GM12878 (cell line): ENCODE results near the gene MAGI1. TPM values are rescaled to one million over a fixed set of nuclear protein-coding genes. Genes with fewer than 3 reads are reported as not detected.

Experiments
- ATAC-seq: fragments of 200-7000 bp; cut with Tn5 transposase; 3 replicates; pipeline ENCODE4 v1.9.1; 2020; ENCODE audit warnings: mild to moderate bottlenecking, moderate library complexity
- BruUV-seq: library from RNA; stranded (reverse); fragments of 400-500 nt; replicated peaks from 2 replicates; lab custom pipeline; 2021; lab: Mats Ljungman, UMichigan
- CTCF ChIA-PET: fragments of 300-600 bp; sonication (Branson Sonifier 250); formaldehyde crosslinking; extraction: SDS; loops from one replicate; lab custom pipeline; 2021; ENCODE audit warnings: inconsistent platforms; lab: Yijun Ruan, JAX
- POLR2A ChIA-PET: fragments of 350-600 bp; formaldehyde crosslinking; extraction: SDS; loops from one replicate; lab custom pipeline; 2021; ENCODE audit warnings: inconsistent platforms; lab: Charles Lee
- RAD21 ChIA-PET: fragments of 300-600 bp; sonication (Branson Sonifier 250); formaldehyde crosslinking; loops from one replicate; lab custom pipeline; 2023; ENCODE audit warnings: antibody characterized with exemption; ENCODE audit not compliant: unreplicated experiment; lab: Charles Lee
- SMC1A ChIA-PET: fragments of 300-600 bp; sonication (Branson Sonifier 250); formaldehyde crosslinking; loops from one replicate; lab custom pipeline; 2023; ENCODE audit not compliant: unreplicated experiment, uncharacterized antibody; lab: Charles Lee
- DNase-seq: peaks from one replicate; pipeline ENCODE4 v3.0.0-alpha.2; 2011; ENCODE audit warnings: low read depth, low spot score
- FAIRE-seq: peaks from 3 replicates; lab custom pipeline; 2011; peaks lifted over from hg19 to GRCh38; lab: Jason Lieb, UNC
- H2AFZ ChIP-seq: 2 replicates; pipeline ENCODE4 v1.6.0; 2011; ENCODE audit warnings: low read depth, low read length, control low read depth; ENCODE audit not compliant: control insufficient read depth
- H3K27ac ChIP-seq: 2 replicates; pipeline ENCODE4 v1.5.1; 2011; ENCODE audit warnings: control low read depth; ENCODE audit not compliant: control insufficient read depth, insufficient read depth
- H3K27me3 ChIP-seq, 2 experiments: replicated peaks in 1 of 2; 2 replicates each; pipeline versions ENCODE4 v1.6.0 to v1.6.1; 2011; ENCODE audit warnings: low read length in 1 of 2; ENCODE audit not compliant: control insufficient read depth in 2 of 2, insufficient read depth in 2 of 2
- H3K36me3 ChIP-seq, 2 experiments: 2 replicates each; pipeline ENCODE4 v1.5.1; 2011; ENCODE audit warnings: low read length in 1 of 2; ENCODE audit not compliant: control insufficient read depth in 2 of 2, insufficient read depth in 2 of 2
- H3K4me1 ChIP-seq: 2 replicates; pipeline ENCODE4 v1.6.1; 2011; ENCODE audit warnings: mild to moderate bottlenecking, low read length, moderate library complexity, mixed read lengths; ENCODE audit not compliant: control insufficient read depth, insufficient read depth
- H3K4me2 ChIP-seq: 2 replicates; pipeline ENCODE4 v1.6.0; 2011; ENCODE audit warnings: control low read depth; ENCODE audit not compliant: control insufficient read depth, insufficient read depth
- H3K4me3 ChIP-seq: fragments of 200-600 bp; sonication (generic); 2 replicates; pipeline ENCODE4 v1.5.1; 2016
- H3K79me2 ChIP-seq: 2 replicates; pipeline ENCODE4 v1.6.0; 2011; ENCODE audit warnings: low read length; ENCODE audit not compliant: control insufficient read depth, insufficient read depth
- H3K9ac ChIP-seq: 2 replicates; pipeline ENCODE4 v1.8.0; 2011; ENCODE audit warnings: low read length, control low read depth, mixed read lengths; ENCODE audit not compliant: control insufficient read depth, insufficient read depth
- H3K9me3 ChIP-seq: replicated peaks from 3 replicates; pipeline ENCODE4 v1.5.1; 2011; ENCODE audit warnings: mild to moderate bottlenecking, low read length; ENCODE audit not compliant: control insufficient read depth, insufficient read depth
- H4K20me1 ChIP-seq: 2 replicates; pipeline ENCODE4 v1.6.0; 2011; ENCODE audit not compliant: control insufficient read depth, insufficient read depth
- CBX3 ChIP-seq: fragments of 200-600 bp; sonication (generic); IDR thresholded peaks from 2 replicates; pipeline ENCODE4 v1.6.1; 2016; ENCODE audit warnings: low read depth, borderline replicate concordance
- CHD1 ChIP-seq: IDR thresholded peaks from 2 replicates; pipeline ENCODE4 v1.6.1; 2012; ENCODE audit warnings: low read depth, low read length, improper control_type of control experiment
- CHD2 ChIP-seq: IDR thresholded peaks from 2 replicates; pipeline ENCODE4 v1.6.1; 2011; ENCODE audit warnings: low read depth, low read length, improper control_type of control experiment, borderline replicate concordance
- EGR1 ChIP-seq, 2 experiments: IDR thresholded peaks; 1 replicate in 1 of 2; 2 replicates in 1 of 2; pipeline ENCODE4 v1.6.1; 2011 to 2012; ENCODE audit warnings: low read depth in 2 of 2, low read length in 2 of 2, borderline replicate concordance in 1 of 2, mild to moderate bottlenecking in 1 of 2, moderate library complexity in 1 of 2
- ETV6 ChIP-seq, 2 experiments: fragments of 450-650 bp in 1 of 2; IDR thresholded peaks in 1 of 2; conservative IDR thresholded peaks in 1 of 2; 2 replicates each; pipeline ENCODE4 v1.6.1; 2014; ENCODE audit warnings: antibody characterized with exemption in 1 of 2, borderline replicate concordance in 1 of 2, low read depth in 1 of 2, mild to moderate bottlenecking in 1 of 2, moderate library complexity in 1 of 2
- KLF5 ChIP-seq: fragments of 450-650 bp; IDR thresholded peaks from 2 replicates; pipeline ENCODE4 v1.6.1; 2014; ENCODE audit warnings: mild to moderate bottlenecking; ENCODE audit not compliant: partially characterized antibody
- POLR2AphosphoS2 ChIP-seq: IDR thresholded peaks from 2 replicates; pipeline ENCODE4 v1.6.1; 2011; ENCODE audit warnings: low read depth, mild to moderate bottlenecking, low read length, improper control_type of control experiment, moderate library complexity
- SPI1 ChIP-seq: IDR thresholded peaks from 2 replicates; pipeline ENCODE4 v1.6.1; 2011; ENCODE audit warnings: low read depth, mild to moderate bottlenecking, low read length, moderate library complexity, borderline replicate concordance; ENCODE audit not compliant: insufficient read depth
- SREBF2 ChIP-seq: IDR thresholded peaks from 2 replicates; pipeline ENCODE4 v1.6.1; 2012; ENCODE audit warnings: mild to moderate bottlenecking, low read length
- WGBS: methylation state at CpG from one replicate; pipeline ENCODE4 v1.1.6; 2016; ENCODE audit warnings: low lambda C conversion rate; ENCODE audit not compliant: insufficient replicate concordance, insufficient coverage; ENCODE audit errors: missing lambda C conversion rate; 5-methylcytosine and 5-hydroxymethylcytosine counted together
- in situ Hi-C: fragments of 300-500 bp; cut with MboI; formaldehyde crosslinking; loops from 9 replicates; pipeline ENCODE4 v1.14.3; 2018; ENCODE audit warnings: mixed read lengths
- intact Hi-C: fragments of 100-400 bp; cut with micrococcal nuclease; formaldehyde crosslinking; loops from one replicate; pipeline ENCODE4 v1.14.2; 2022; ENCODE audit not compliant: unreplicated experiment
- polyA plus RNA-seq, 11 experiments: library from polyadenylated mRNA; depleted of rRNA in 4 of 11; unstranded in 6 of 11; stranded (reverse) in 5 of 11; fragments of >200 nt; fragmentation: Nextera tagmentation in 4 of 11; fragmentation: Illumina TruSeq in 1 of 11; extraction: Ambion mirVana in 4 of 11; extraction: Trizol in 1 of 11; gene quantifications; 1 replicate in 1 of 11; 2 replicates in 10 of 11; pipeline versions ENCODE4 v1.2.1 to v1.2.3, GENCODE V29; 2011 to 2016; ENCODE audit warnings: inconsistent platforms in 2 of 11, missing spikeins in 2 of 11, low read depth in 1 of 11
- total RNA-seq, 4 experiments: library from RNA; depleted of rRNA in 3 of 4; stranded (reverse); fragments of >200 nt in 3 of 4; fragmentation: Illumina TruSeq in 1 of 4; extraction: Trizol in 1 of 4; gene quantifications; 2 replicates each; pipeline versions ENCODE4 v1.2.1 to v1.2.3, GENCODE V29; 2013 to 2021
- TF ChIP-seq, protein P1 (sequence below): IDR thresholded peaks from 2 replicates; pipeline ENCODE4 v1.6.1; 2011; ENCODE audit warnings: low read depth, low read length, improper control_type of control experiment, borderline replicate concordance
- TF ChIP-seq, protein P2 (sequence below): fragments of 450-650 bp; IDR thresholded peaks from 2 replicates; pipeline ENCODE4 v1.6.1; 2017; ENCODE audit warnings: mild to moderate bottlenecking, moderate library complexity
- TF ChIP-seq, protein P3 (sequence below): IDR thresholded peaks from 2 replicates; pipeline ENCODE4 v1.6.1; 2011; ENCODE audit warnings: borderline replicate concordance, low read depth, mild to moderate bottlenecking, moderate library complexity, mixed read lengths, low read length; ENCODE audit not compliant: insufficient read depth; ENCODE audit errors: extremely low read length

Gene MAGI1
- total and polyA plus RNA-seq, 10 of the 15 experiments (the other 5 are each of a cell fraction or from before 2014, with no cell fraction given) = 0.02 to 3.3 (median 0.29) TPM; not detected in 1

DNA sequence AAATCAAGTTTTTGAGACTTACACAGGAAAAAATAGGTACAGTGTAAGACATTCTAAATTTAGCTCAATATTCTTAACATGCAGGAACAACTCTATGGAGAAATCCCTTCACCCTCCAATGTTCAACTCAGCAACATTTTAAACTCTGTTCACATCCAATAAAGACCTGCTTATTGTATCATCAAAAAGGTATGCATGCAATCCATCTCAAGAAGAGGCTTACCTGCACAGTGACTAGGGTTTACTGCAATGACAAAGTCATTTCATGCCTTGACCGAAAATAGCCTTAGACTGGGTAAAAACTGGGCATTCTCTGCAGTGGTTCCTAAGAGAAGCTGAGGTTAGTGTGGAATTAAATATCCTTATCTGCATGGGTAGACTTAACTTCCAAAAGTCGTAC, 80.5 kb downstream of the MAGI1 start (continued):
- no peak for TF ChIP-seq POLR2AphosphoS2

DNA sequence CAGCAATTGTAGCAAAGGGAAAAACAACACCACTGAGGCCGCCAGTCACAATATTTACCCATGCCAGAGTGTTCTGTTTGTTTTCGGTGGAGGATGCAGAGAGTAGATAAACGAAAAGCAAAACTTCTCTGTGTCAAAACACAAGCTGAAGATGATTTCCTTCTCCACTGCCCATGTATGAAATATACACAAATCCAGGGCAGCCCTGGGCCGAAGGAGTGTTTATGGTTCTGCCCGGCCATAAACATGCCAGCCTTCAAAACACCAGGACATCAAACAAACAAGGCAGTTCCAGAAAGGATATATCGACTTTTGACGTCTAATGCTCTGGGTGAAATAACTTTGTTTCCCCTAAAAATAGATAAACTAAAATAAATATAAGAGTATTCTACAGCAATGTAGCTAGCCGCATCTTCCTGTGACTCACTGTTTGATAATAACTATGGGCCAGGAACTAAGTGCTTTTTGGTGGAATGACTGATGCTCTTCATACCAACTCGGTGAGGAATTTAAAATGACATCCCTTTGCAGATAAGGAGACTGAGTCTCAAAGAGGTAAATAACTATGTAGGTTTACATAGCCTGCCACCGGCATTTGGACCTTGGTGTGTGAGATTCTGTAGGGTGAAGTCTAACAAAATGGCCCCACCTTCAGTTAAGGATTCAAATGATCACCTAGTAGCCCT, 82.8 kb downstream of the MAGI1 start:
- no peak overlapping the region for H3K27ac ChIP-seq
- H3K79me2 ChIP-seq = no peaks in the 10 kb centered on the region
- H3K4me2 ChIP-seq = no peak overlapping the region
- H3K9me3 ChIP-seq = no peaks in the 10 kb centered on the region
- H4K20me1 ChIP-seq = no peaks in the 10 kb centered on the region
- ChIA-PET POLR2A (no interaction called here), CTCF (interaction anchor here (0.5 to 1.2 kb wide), 2 partner anchors 19 to 21 kb away, joined by 3 read pairs; no protein-coding TSS in a partner anchor), SMC1A (interaction anchor here (0.6 kb wide), 1 partner anchor 106 kb away, joined by 3 read pairs; no protein-coding TSS in a partner anchor), RAD21 (no interaction called here)
- no peak overlapping the region for H3K9ac ChIP-seq
- no peaks in the 10 kb centered on the region for H3K27me3 ChIP-seq
- in situ Hi-C loops (no loop called here), intact Hi-C loops (no loop called here)
- BruUV-seq = no TSS peak
- no peaks in the 10 kb centered on the region for H3K4me1 ChIP-seq
- WGBS = 27% methylated on average over 10 of the region's 10 CpGs
- ATAC-seq (no peak), DNase-seq (no peak), FAIRE-seq (no peak)
- no peak overlapping the region for H3K4me3 ChIP-seq
- no peaks in the 10 kb centered on the region for H3K36me3 ChIP-seq
- H2AFZ ChIP-seq = no peak overlapping the region
- TF ChIP-seq CHD1 = no peak
- TF ChIP-seq, protein P1, sequence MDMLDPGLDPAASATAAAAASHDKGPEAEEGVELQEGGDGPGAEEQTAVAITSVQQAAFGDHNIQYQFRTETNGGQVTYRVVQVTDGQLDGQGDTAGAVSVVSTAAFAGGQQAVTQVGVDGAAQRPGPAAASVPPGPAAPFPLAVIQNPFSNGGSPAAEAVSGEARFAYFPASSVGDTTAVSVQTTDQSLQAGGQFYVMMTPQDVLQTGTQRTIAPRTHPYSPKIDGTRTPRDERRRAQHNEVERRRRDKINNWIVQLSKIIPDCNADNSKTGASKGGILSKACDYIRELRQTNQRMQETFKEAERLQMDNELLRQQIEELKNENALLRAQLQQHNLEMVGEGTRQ = no peak
- no peak for TF ChIP-seq CHD2
- no peak for TF ChIP-seq CBX3
- TF ChIP-seq, protein P2, sequence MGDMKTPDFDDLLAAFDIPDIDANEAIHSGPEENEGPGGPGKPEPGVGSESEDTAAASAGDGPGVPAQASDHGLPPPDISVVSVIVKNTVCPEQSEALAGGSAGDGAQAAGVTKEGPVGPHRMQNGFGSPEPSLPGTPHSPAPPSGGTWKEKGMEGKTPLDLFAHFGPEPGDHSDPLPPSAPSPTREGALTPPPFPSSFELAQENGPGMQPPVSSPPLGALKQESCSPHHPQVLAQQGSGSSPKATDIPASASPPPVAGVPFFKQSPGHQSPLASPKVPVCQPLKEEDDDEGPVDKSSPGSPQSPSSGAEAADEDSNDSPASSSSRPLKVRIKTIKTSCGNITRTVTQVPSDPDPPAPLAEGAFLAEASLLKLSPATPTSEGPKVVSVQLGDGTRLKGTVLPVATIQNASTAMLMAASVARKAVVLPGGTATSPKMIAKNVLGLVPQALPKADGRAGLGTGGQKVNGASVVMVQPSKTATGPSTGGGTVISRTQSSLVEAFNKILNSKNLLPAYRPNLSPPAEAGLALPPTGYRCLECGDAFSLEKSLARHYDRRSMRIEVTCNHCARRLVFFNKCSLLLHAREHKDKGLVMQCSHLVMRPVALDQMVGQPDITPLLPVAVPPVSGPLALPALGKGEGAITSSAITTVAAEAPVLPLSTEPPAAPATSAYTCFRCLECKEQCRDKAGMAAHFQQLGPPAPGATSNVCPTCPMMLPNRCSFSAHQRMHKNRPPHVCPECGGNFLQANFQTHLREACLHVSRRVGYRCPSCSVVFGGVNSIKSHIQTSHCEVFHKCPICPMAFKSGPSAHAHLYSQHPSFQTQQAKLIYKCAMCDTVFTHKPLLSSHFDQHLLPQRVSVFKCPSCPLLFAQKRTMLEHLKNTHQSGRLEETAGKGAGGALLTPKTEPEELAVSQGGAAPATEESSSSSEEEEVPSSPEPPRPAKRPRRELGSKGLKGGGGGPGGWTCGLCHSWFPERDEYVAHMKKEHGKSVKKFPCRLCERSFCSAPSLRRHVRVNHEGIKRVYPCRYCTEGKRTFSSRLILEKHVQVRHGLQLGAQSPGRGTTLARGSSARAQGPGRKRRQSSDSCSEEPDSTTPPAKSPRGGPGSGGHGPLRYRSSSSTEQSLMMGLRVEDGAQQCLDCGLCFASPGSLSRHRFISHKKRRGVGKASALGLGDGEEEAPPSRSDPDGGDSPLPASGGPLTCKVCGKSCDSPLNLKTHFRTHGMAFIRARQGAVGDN = no peak
- TF ChIP-seq SREBF2 = no peak
- TF ChIP-seq, protein P3, sequence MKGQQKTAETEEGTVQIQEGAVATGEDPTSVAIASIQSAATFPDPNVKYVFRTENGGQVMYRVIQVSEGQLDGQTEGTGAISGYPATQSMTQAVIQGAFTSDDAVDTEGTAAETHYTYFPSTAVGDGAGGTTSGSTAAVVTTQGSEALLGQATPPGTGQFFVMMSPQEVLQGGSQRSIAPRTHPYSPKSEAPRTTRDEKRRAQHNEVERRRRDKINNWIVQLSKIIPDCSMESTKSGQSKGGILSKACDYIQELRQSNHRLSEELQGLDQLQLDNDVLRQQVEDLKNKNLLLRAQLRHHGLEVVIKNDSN = no peak
- no peak for TF ChIP-seq KLF5
- TF ChIP-seq ETV6 (conservative IDR thresholded peaks at IDR 0.05 in 1 of 2, IDR thresholded peaks at IDR 0.05 in 1 of 2; ENCODE audit: borderline replicate concordance in 1 of 2, low read depth in 1 of 2) = no peak
- no peak for TF ChIP-seq EGR1 (IDR thresholded peaks at IDR 0.05; ENCODE audit: borderline replicate concordance in 1 of 2, low read depth in 2 of 2, low read length in 2 of 2)
- TF ChIP-seq SPI1 = no peak
